ENCODE data around the gene SPSB1. TPM values are rescaled to one million over a fixed set of nuclear protein-coding genes. Genes with fewer than 3 reads are reported as not detected.

The SPSB1 gene
- total RNA-seq, 1 donor from 2014 or later: 20.8 TPM

DNA sequence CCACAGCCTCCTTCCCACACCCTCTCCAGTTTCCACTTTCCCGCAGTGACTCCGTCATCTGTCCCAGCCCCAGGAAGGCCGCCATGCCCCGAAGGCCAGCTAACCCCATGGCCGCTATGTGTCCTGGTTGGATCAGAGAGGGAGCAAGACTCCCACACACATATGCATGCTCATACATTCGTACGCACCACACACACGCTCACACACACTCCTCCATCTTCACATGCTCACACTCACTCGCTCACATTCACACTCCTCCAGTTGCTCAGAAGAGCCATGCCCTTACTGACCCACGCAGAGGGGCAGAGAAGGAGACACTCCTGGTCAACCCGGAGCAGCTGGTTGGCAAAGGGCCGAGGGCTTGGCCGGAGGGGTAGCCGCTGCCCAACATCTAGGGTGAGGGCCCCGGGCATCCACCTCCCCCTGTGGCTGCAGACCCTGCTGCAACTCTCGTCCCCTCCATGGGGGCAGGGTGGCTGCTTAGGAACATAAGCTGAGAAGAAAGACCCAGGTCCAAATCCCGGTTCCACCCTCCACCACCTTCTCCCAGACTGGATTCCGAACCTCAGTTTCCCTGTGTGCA, 124.3 kb downstream of the SPSB1 start:
- DNase-seq (ENCODE audit: low read depth): no peak
- H3K4me3 ChIP-seq (ENCODE audit: low read depth, low read length): no peak overlapping the region
- TF ChIP-seq, protein P1, sequence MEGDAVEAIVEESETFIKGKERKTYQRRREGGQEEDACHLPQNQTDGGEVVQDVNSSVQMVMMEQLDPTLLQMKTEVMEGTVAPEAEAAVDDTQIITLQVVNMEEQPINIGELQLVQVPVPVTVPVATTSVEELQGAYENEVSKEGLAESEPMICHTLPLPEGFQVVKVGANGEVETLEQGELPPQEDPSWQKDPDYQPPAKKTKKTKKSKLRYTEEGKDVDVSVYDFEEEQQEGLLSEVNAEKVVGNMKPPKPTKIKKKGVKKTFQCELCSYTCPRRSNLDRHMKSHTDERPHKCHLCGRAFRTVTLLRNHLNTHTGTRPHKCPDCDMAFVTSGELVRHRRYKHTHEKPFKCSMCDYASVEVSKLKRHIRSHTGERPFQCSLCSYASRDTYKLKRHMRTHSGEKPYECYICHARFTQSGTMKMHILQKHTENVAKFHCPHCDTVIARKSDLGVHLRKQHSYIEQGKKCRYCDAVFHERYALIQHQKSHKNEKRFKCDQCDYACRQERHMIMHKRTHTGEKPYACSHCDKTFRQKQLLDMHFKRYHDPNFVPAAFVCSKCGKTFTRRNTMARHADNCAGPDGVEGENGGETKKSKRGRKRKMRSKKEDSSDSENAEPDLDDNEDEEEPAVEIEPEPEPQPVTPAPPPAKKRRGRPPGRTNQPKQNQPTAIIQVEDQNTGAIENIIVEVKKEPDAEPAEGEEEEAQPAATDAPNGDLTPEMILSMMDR (conservative IDR thresholded peaks at IDR 0.05; ENCODE audit: low read depth, low read length): no peak

DNA sequence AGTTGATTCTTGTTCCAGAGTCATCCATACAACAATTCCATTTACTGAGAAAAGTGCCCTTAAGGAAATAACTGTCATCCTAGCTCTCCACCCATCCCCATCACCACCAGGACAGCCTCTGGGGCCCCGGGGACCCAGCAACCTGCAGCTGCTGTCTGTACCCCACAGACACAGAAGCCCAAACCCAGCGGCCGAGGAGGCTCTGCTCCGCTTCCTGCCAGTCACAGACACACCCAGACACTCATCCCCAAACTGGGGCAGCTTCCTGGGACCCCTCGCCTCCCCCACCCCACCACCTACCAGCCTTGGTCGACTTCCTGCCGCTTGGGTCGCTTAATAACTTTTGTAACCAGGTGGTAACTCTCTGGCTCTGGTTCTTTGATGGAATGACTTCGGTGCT, 125.0 kb downstream of the SPSB1 start:
- TF ChIP-seq, protein P1 (conservative IDR thresholded peaks at IDR 0.05; ENCODE audit: low read depth, low read length): no peak
- no peak for DNase-seq (ENCODE audit: low read depth)
- no peak overlapping the region for H3K4me3 ChIP-seq (ENCODE audit: low read depth, low read length)

DNA sequence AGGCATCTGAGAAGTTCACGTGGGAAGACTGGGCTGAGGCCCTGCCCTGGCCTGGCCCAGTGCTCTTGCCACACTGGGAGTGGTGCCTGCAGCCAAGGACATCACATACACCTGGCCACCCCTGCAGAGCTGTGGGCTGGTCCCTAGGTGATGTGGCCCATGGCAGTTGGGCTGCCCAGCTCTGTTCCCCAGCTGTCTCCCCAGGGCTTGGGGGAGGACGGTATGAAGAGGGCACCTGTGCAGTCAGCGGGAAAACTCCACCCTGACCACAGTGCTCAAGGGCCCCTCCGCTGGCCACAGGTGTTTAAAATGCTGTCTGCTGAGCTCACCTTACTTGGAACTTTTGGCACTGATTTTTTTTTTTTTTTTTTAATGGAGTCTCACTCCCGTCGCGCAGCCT, 126.2 kb downstream of the SPSB1 start:
- TF ChIP-seq, protein P1 (conservative IDR thresholded peaks at IDR 0.05; ENCODE audit: low read depth, low read length): no peak
- no peak for DNase-seq (ENCODE audit: low read depth)
- no peak overlapping the region for H3K4me3 ChIP-seq (ENCODE audit: low read depth, low read length)

Other genes with a start within 250 kb of the SPSB1 start
- gene SLC2A5, start 223.3 kb upstream of the SPSB1 start, total RNA-seq: not detected in 2 replicates
- gene GPR157, start 163.8 kb upstream of the SPSB1 start, total RNA-seq: 1.7 and 3.0 TPM in 2 replicates
- gene H6PD, start 58.1 kb upstream of the SPSB1 start, total RNA-seq: 7.5 and 10.7 TPM in 2 replicates
- 6.2 and 16.8 TPM in 2 replicates for gene SLC25A33, start 246.6 kb downstream of the SPSB1 start, total RNA-seq

All from epithelial cell of proximal tubule (primary cell).